Sigmoid colon (tissue), 4 donors: Measurements from ENCODE around the gene ZNF646.

ENCODE experiments used
- EP300 ChIP-seq, 4 donors: sonication (generic); formaldehyde crosslinking; IDR thresholded peaks; one replicate each; pipeline ENCODE4 v1.6.1; 2017; ENCODE audit warnings: antibody characterized with exemption in 4 of 4
- POLR2A ChIP-seq, 2 donors: fragments of 450-650 bp; IDR thresholded peaks; one replicate each; pipeline ENCODE4 v1.6.1; 2016; ENCODE audit warnings: antibody characterized with exemption in 2 of 2, mild to moderate bottlenecking in 2 of 2, moderate library complexity in 2 of 2
- POLR2AphosphoS5 ChIP-seq, 4 donors: sonication (generic); formaldehyde crosslinking; IDR thresholded peaks; one replicate each; pipeline ENCODE4 v1.6.1; 2017; ENCODE audit warnings: antibody characterized with exemption in 4 of 4
- TF ChIP-seq, protein P1 (sequence below), 4 experiments: fragments of 450-650 bp in 3 of 4; fragments of 200-600 bp in 1 of 4; IDR thresholded peaks; one replicate each; pipeline ENCODE4 v1.5.1; 2016 to 2019; ENCODE audit warnings: antibody characterized with exemption in 4 of 4, mild to moderate bottlenecking in 3 of 4, moderate library complexity in 2 of 4

DNA sequence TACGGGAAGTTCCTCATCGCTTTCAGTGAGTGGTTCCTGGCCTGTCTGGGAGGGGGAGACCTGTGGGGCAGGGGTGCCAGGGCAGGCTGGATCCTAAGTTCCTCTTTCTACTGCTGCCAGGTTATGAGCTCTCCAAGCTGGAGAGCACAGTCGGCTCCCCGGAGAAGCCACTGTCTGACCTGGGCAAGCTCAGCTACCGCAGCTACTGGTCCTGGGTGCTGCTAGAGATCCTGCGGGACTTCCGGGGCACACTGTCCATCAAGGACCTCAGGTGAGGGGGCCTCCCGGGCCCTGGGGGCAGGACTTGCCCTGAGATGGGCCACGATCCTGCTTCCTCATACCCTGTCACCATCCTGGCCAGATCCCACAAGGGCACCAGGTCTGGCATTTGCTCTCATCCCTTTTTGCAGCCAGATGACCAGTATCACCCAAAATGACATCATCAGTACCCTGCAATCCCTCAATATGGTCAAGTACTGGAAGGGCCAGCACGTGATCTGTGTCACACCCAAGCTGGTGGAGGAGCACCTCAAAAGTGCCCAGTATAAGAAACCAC, 56.2 kb downstream of the ZNF646 start:
- TF ChIP-seq, protein P1, sequence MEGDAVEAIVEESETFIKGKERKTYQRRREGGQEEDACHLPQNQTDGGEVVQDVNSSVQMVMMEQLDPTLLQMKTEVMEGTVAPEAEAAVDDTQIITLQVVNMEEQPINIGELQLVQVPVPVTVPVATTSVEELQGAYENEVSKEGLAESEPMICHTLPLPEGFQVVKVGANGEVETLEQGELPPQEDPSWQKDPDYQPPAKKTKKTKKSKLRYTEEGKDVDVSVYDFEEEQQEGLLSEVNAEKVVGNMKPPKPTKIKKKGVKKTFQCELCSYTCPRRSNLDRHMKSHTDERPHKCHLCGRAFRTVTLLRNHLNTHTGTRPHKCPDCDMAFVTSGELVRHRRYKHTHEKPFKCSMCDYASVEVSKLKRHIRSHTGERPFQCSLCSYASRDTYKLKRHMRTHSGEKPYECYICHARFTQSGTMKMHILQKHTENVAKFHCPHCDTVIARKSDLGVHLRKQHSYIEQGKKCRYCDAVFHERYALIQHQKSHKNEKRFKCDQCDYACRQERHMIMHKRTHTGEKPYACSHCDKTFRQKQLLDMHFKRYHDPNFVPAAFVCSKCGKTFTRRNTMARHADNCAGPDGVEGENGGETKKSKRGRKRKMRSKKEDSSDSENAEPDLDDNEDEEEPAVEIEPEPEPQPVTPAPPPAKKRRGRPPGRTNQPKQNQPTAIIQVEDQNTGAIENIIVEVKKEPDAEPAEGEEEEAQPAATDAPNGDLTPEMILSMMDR (IDR thresholded peaks at IDR 0.05): no peak
- no peak for TF ChIP-seq POLR2AphosphoS5 (IDR thresholded peaks at IDR 0.05)
- no peak for TF ChIP-seq POLR2A (IDR thresholded peaks at IDR 0.05)
- TF ChIP-seq EP300 (IDR thresholded peaks at IDR 0.05): no peak
